IPS-18a (cell line): ENCODE data around the gene SARS2.
"Not testable (repeated sequence)": the region's sequence is repeated elsewhere in the genome, so short reads cannot be mapped to it uniquely, and the experiment has no call there.

Experiments used
- H3K27ac ChIP-seq: one replicate; pipeline ENCODE4 v1.5.1; 2013; ENCODE audit warnings: low read length
- H3K27me3 ChIP-seq: one replicate; pipeline ENCODE4 v1.6.1; 2013; ENCODE audit warnings: mild to moderate bottlenecking, low read length; ENCODE audit not compliant: control insufficient read depth, insufficient read depth
- H3K36me3 ChIP-seq: one replicate; pipeline ENCODE4 v1.6.1; 2013; ENCODE audit warnings: low read depth, low read length; ENCODE audit not compliant: control insufficient read depth
- H3K4me1 ChIP-seq: one replicate; pipeline ENCODE4 v1.6.1; 2013; ENCODE audit warnings: low read depth, low read length; ENCODE audit not compliant: control insufficient read depth
- H3K4me3 ChIP-seq: one replicate; pipeline ENCODE4 v1.5.1; 2013; ENCODE audit warnings: low read length
- H3K9ac ChIP-seq: one replicate; pipeline ENCODE4 v1.6.1; 2013; ENCODE audit warnings: mild to moderate bottlenecking, low read length, moderate library complexity
- H3K9me3 ChIP-seq: one replicate; pipeline ENCODE4 v1.6.1; 2013; ENCODE audit warnings: low read depth, low read length; ENCODE audit not compliant: control insufficient read depth

Gene SARS2

DNA sequence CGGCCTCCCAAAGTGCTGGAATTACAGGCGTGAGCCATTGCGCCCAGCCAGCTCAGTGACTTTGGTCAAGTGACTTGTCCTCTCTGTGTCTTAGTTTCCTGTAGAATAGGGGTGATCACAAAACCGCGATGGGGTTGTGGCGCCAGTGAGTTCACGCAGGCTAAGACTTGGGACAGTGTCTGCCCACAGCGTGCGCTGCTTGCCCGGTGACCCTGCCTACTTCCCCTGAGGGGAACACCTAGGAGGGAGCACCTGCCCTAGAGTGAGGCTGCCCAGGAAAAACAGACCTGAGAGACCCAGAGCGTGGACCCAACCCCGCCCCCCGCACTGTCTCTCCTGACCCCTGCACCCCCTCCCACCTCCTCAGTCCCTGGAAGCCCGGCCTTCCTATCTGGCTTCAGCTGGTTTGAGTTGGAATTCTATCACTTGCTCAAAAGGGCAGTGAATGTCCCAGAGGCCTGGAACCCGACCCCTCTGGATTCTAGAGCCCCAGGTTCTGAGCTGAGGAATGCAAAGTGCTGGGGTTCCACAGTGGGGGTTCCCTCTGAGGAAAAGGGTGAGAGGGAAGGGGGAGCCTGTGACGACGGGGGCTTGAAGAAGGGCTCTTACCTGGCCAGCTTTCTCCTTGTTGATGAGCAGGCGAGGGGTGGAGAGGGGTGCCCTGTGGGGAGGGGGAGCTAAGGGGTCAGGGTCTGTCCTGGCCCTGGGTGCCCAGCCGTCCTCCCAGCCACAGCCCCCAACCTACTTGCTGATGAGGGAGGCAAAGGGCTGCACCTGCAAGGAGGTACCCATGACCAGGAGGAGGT is 50.3 kb downstream of the SARS2 start:
- Histone ChIP-seq H3K36me3 (no peaks in the 10 kb centered on the region), H3K4me3 (no peak overlapping the region), H3K9me3 (no peaks in the 10 kb centered on the region), H3K27ac (no peak overlapping the region), H3K9ac (no peak overlapping the region), H3K4me1 (peaks cover 8% of the 10 kb centered on the region), H3K27me3 (no peaks in the 10 kb centered on the region)

DNA sequence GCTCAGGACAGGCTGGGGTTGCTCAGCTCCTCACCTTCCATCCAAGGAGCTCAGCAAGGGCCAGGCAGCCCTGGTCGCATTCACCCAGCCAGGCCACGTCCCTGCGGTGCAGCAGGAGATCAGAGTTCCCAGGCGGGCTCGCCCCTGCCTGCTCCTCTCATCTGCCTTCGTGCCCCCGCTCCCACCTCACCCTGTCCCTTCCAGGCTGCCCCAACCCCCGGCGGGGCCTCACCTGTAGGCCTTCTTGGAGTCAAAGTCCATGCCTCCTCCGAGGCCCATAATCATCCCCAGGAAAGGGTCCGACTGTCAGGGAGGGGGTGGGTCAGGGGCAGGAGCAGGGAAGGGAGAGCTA is 51.2 kb downstream of the SARS2 start:
- no peaks in the 10 kb centered on the region for H3K27me3 ChIP-seq
- H3K27ac ChIP-seq = no peak overlapping the region
- H3K9me3 ChIP-seq = no peaks in the 10 kb centered on the region
- H3K4me1 ChIP-seq = peaks cover 8% of the 10 kb centered on the region
- H3K36me3 ChIP-seq = no peaks in the 10 kb centered on the region
- H3K4me3 ChIP-seq = no peak overlapping the region
- no peak overlapping the region for H3K9ac ChIP-seq

DNA sequence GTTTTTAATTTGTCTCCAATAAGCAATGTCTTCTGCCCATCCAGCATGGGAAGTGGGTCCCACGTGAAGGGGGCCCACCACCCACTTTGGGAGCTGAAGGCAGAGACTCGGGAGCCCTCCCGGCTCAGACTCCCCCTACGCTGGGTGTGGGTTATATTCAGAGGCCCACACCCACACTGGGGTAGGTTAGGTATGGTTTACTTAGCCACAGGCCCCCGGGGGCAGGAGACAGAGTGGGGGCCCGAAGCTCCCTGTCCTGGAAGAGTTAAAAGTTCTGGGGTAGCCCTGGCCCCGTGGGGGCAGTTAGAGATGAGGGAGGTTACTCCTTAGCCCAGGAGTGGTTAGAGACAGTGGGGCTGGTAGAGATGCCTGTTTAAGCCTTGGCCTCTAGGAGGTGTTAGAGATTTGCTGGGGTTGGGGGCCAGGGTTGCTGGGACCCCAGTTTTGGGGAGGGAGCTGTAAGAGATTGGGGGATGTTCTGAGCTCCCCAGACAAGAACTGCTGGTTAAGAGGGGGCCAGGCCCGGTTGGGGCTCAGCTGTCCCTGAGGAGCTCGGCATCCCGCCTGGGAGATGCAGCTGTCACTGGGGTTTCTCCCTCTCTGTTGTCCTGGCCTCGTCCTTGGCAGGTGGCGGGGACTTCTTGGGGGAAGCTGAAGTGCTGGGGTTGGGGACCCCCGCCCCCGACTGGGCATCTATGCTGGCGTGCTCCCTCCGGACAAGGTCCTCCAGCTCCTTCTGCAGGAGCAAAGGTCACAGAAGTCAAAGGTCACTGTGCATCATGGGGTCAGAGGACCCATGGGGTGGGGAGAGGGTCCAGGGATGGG is 51.8 kb downstream of the SARS2 start:
- Histone ChIP-seq H3K27me3 (no peaks in the 10 kb centered on the region), H3K4me3 (no peak overlapping the region), H3K9me3 (no peaks in the 10 kb centered on the region), H3K4me1 (peaks cover 8% of the 10 kb centered on the region), H3K9ac (no peak overlapping the region), H3K27ac (no peak overlapping the region), H3K36me3 (no peaks in the 10 kb centered on the region)

- Histone ChIP-seq H3K27me3 (no peaks in the 10 kb centered on the region), H3K36me3 (no peaks in the 10 kb centered on the region), H3K9ac (no peak within 1 kb of the TSS), H3K27ac (no peak within 1 kb of the TSS), H3K4me3 (no peak within 1 kb of the TSS), H3K9me3 (no peaks in the 10 kb centered on the region), H3K4me1 (peaks cover 8% of the 10 kb centered on the region)
Measured at GRCh38 chr19:38877781-38878574, 52.6 kb downstream of the SARS2 start, which contains the start of gene RINL. Gene RINL, minus strand, starts transcription at chr19:38878275. Its CDS starts 1,533 bp downstream, at chr19:38876742.

GRCh38 chr19:38875656-38876395 is 54.7 kb downstream of the SARS2 start:
- H3K9me3 ChIP-seq = no peaks in the 10 kb centered on the region
- no peak overlapping the region for H3K27ac ChIP-seq
- peaks cover 8% of the 10 kb centered on the region for H3K4me1 ChIP-seq
- H3K36me3 ChIP-seq = no peaks in the 10 kb centered on the region
- no peak overlapping the region for H3K4me3 ChIP-seq
- H3K9ac ChIP-seq = no peak overlapping the region
- H3K27me3 ChIP-seq = no peaks in the 10 kb centered on the region

- not testable (repeated sequence) for H3K4me3 ChIP-seq
Measured at GRCh38 chr19:38873400-38873799, 57.2 kb downstream of the SARS2 start.

DNA sequence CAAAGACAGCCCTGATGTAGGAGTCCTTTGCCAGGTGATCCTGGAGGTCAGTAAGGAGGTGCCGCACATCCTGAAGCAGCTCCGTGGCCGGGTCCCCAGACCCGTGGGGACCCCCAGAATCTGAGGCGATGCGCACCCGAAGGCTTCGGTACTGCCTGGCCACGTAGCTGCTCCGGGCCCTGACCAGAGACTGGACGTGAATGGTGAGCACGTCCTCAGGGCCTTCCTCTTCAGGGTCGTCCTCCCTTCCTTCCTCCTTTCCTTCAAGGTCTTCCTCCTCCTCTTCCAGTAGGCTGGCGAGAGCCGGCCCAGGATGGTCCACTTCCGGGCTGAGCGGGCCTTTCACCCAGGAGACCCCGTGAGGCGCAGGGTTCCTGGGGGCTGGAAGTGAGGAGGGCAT is 60.0 kb downstream of the SARS2 start:
- H3K27ac ChIP-seq = no peak overlapping the region
- H3K4me1 ChIP-seq = peaks cover 7% of the 10 kb centered on the region
- H3K4me3 ChIP-seq = no peak overlapping the region

More at GRCh38 chr19:38873400-38873799, 57.2 kb downstream of the SARS2 start:
- Histone ChIP-seq H3K4me1 (peaks cover 15% of the 10 kb centered on the region), H3K27me3 (peaks cover 12% of the 10 kb centered on the region)
- not testable (repeated sequence) for H3K36me3 ChIP-seq, H3K27ac ChIP-seq, H3K9ac ChIP-seq, H3K9me3 ChIP-seq

DNA sequence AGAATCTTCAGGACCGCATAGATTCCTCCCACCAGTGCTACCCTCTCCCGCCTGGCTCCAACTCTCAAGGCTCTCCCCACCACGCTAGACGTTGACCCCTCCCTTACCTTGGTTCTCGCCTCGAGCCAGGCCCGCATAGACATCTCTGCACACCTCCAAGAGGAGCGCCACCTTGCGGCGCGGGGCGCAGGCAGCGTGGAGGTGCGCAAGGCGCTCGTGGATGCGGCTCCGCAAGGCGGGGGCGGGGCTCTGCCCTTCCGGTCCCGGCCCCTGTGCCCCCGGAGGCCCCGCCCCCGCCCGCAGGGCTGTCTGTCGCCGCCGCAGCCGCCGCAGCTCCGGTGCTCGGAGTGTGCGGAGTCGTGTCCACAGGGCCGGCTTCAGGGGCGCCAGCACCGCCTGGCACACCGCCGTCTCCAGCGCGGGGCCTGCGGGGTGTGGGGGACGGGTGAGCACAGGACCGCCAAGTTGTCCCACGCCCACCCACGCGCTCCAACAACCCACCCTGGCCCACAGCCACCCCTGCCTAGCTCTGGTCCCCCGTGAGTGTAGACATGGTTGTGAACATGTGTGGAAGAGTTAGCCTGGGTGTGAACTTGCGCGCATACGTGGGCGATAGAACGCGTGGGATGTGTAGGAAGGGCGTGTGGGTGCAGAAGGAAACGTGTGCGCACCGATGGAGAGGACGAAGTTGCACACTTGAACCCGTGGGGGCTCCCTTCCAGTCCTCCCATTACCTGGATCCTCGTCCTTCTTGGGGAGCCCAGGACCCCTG is 60.5 kb downstream of the SARS2 start:
- Histone ChIP-seq H3K4me1 (peaks cover 7% of the 10 kb centered on the region), H3K27ac (no peak overlapping the region), H3K9ac (peak overlapping the region; percentile 36), H3K36me3 (no peaks in the 10 kb centered on the region), H3K9me3 (no peaks in the 10 kb centered on the region), H3K4me3 (peak overlapping the region; percentile 49), H3K27me3 (peaks cover 12% of the 10 kb centered on the region)

More for the DNA sequence above, 60.0 kb downstream of the SARS2 start:
- peaks cover 12% of the 10 kb centered on the region for H3K27me3 ChIP-seq
- H3K9me3 ChIP-seq = no peaks in the 10 kb centered on the region
- no peak overlapping the region for H3K9ac ChIP-seq
- no peaks in the 10 kb centered on the region for H3K36me3 ChIP-seq

DNA sequence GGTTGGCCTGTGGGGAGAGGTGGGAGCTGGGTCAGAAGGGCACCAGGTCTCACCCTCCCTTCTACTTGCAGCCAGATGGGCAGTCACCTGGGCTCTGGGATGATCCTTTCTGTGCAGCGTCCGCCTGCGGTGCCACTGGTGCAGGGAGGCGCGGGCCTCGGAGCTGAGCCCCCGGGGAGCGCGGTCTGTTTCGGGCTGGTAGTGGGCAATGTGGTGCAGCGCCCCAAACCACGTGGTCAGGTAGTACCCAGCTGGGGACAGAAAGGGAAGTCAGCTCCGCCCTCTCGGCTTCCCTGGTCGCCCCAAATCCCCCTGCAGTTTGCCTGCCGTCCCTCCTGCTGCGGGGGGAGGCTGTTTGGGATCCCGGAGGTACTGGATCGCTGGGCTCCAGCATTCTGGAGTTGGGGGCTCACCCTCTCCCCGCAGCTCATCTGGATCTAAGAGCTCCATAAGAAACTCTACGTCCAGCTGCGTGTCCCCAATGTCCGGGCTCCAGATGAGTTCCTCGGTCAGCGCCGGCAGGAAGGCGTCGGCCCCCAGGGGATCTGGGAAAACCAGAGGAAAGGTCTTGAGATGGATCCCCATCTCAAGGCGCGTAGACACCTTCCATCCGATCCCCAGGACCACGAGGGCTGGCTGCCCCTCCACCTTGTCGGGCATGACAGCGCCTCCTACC is 61.3 kb downstream of the SARS2 start:
- Histone ChIP-seq H3K9ac (peak overlapping the region; percentile 36), H3K27ac (no peak overlapping the region)

DNA sequence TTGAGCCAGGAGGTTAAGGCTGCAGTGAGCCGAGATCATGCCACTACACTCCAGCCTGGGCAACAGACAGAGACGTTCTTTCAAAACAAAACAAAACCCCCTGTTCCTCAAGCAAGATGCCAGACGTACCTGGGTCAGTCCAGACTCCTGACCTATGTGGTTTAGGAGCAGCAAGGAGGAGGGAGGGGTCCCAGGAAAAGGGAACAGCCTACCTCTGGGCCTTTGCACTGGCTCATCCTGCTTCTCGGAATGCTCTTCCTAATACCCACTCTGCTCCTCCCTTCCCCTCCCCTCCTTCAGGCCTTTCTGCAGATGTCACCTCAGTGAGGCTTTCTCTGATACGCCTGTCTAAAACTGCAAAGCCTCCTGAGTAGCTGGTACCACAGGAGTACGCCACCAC is 62.0 kb downstream of the SARS2 start:
- H3K9me3 ChIP-seq = no peaks in the 10 kb centered on the region
- H3K4me3 ChIP-seq = no peak overlapping the region
- no peak overlapping the region for H3K27ac ChIP-seq
- H3K27me3 ChIP-seq = peaks cover 12% of the 10 kb centered on the region
- H3K9ac ChIP-seq = no peak overlapping the region
- H3K4me1 ChIP-seq = peaks cover 7% of the 10 kb centered on the region
- H3K36me3 ChIP-seq = no peaks in the 10 kb centered on the region

More for the DNA sequence above, 61.3 kb downstream of the SARS2 start:
- H3K4me1 ChIP-seq = peaks cover 7% of the 10 kb centered on the region
- H3K36me3 ChIP-seq = no peaks in the 10 kb centered on the region
- H3K27me3 ChIP-seq = peaks cover 12% of the 10 kb centered on the region
- H3K9me3 ChIP-seq = no peaks in the 10 kb centered on the region
- H3K4me3 ChIP-seq = peak overlapping the region; percentile 49
